Effector memory CD4-positive, alpha-beta T cell (primary cell): Measurements from ENCODE around the gene PYGB.

Experiments
- DNase-seq, 3 donors: peaks; one replicate each; pipeline ENCODE4 v3.0.0-alpha.2; 2020
- H3K27ac ChIP-seq: 2 replicates; pipeline ENCODE4 v1.7.0; 2013; ENCODE audit warnings: mild to moderate bottlenecking, low read length, moderate library complexity; ENCODE audit not compliant: insufficient read depth, poor library complexity, severe bottlenecking
- H3K27me3 ChIP-seq: replicated peaks from 2 replicates; pipeline ENCODE4 v1.7.0; 2013; ENCODE audit warnings: mild to moderate bottlenecking, low read length; ENCODE audit not compliant: insufficient read depth, control insufficient read depth, poor library complexity, severe bottlenecking
- H3K36me3 ChIP-seq: 2 replicates; pipeline ENCODE4 v1.7.0; 2013; ENCODE audit warnings: mild to moderate bottlenecking, low read length, moderate library complexity; ENCODE audit not compliant: control insufficient read depth, insufficient read depth
- H3K4me1 ChIP-seq: 2 replicates; pipeline ENCODE4 v1.7.0; 2013; ENCODE audit warnings: low read length, mild to moderate bottlenecking; ENCODE audit not compliant: control insufficient read depth, insufficient read depth, poor library complexity, severe bottlenecking
- H3K4me3 ChIP-seq: 2 replicates; pipeline ENCODE4 v1.7.0; 2013; ENCODE audit warnings: low read length, low read depth, mild to moderate bottlenecking; ENCODE audit not compliant: insufficient read depth, poor library complexity, severe bottlenecking
- H3K9me3 ChIP-seq: 2 replicates; pipeline ENCODE4 v1.7.0; 2013; ENCODE audit warnings: mild to moderate bottlenecking, low read length, moderate library complexity; ENCODE audit not compliant: control insufficient read depth

PYGB gene

DNA sequence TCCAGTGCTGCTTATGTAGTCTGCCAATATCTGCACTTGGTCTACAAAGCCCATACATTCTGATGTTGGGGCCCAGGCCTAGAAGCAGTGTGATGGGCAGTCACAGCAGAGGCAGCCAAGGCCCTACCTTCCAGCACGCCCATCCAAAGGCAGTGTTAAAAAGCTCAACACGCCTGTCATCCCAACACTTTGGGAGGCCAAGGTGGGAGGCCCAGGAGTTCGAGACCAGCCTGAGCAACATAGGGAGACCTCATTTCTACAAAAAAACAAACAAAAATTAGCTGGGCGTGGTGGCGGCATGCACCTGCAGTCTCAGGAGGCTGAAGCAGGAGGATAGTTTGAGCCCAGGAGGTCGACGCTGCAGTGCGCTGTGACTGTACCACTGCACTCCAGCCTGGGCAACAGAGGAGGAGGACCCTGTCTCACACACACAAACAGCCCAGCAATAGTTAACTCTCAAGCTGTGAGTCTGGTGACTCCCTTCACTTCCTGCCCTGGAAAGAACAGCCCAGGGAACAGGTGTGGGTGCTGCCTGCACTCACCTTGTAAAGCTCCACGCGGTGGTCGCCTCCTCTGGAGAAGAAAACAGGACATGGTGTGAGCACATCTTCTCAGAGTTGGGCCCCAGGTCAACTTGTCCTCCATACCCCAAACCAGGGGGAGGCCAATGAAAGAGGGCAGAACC lies 68.8 kb downstream of the PYGB start:
- peaks cover under 1% of the 10 kb centered on the region for H3K4me1 ChIP-seq

DNA sequence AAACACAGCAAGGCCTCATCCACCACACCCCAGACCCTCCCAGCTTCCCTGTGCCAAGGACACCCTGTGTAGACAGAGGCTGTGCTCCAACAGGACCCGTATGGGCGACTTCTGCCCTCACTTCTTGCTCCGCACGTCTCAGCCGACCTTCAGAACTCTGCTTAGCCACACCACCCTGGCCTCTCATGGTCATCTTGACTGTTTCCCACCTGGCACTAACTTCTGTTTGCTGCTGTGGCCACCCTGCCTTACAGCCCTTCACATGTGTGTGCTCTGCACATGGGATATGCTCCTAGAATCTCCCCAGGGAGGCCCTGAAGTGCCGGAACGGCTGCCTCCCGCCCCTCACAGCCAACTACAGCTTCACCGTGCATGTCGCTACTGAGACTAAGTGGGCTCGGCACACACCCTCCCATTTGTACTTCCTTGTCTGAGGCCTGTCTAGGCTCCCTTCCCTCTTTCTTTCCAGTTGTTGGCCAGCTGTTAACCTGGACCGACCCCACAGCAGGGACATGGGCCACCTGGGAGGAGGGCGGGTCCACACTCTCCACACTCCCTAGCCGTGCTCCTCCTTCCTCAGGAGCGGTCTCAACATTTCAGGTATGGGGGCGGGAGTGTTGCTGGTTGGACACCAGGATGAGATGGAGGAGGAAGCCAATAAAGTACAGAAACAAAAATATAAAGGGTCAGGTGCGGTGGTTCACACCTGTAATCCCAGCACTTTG lies 69.6 kb downstream of the PYGB start:
- Histone ChIP-seq H3K27me3 (no peaks in the 10 kb centered on the region), H3K4me3 (no peak overlapping the region), H3K36me3 (peaks cover 12% of the 10 kb centered on the region), H3K27ac (no peak overlapping the region), H3K9me3 (no peaks in the 10 kb centered on the region), H3K4me1 (no peaks in the 10 kb centered on the region)
- DNase-seq: no peak

More for the DNA sequence above, 68.8 kb downstream of the PYGB start:
- H3K4me3 ChIP-seq: no peak overlapping the region
- no peak overlapping the region for H3K27ac ChIP-seq
- DNase-seq: no peak
- peaks cover 12% of the 10 kb centered on the region for H3K36me3 ChIP-seq
- no peaks in the 10 kb centered on the region for H3K27me3 ChIP-seq
- H3K9me3 ChIP-seq: no peaks in the 10 kb centered on the region

DNA sequence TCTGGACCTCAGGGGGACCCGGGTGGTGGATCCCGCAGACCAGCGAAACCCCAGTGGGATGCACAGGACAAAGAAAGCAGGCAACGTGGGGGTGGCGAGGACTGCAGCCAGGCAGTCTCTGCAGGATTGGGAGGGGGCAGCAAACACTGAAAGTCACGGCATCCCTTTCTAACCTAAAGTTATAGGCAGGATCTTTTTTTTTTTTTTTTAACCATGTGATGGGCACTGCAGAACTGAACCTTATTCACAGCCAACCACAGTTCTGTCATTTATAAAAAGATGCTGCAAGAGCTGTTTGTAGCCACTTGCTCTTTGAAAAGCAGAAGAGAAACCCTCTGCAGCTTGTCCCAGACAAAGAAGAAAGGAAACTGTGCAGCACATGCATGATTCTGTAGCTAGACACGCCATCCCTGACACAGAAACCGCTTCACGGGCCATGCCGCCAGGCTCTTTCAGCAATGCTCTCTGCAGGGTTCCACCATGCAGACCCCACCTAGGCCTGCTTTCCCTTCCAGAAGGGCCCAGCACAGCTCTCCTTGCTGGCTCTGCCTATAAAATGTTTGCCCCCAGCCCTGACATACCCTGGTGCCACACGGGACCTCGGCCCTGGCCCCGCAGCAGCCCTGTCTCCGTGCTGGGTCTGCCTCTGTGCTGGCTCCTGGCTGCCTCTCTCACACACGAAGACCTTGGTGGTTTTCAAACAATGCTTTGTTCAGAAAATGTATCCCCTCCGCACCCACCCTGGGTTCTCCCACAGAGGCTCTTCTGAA lies 70.8 kb downstream of the PYGB start:
- DNase-seq: no peak
- Histone ChIP-seq H3K9me3 (no peaks in the 10 kb centered on the region), H3K4me1 (no peaks in the 10 kb centered on the region), H3K27ac (no peak overlapping the region), H3K27me3 (no peaks in the 10 kb centered on the region), H3K36me3 (peaks cover 12% of the 10 kb centered on the region), H3K4me3 (no peak overlapping the region)

DNA sequence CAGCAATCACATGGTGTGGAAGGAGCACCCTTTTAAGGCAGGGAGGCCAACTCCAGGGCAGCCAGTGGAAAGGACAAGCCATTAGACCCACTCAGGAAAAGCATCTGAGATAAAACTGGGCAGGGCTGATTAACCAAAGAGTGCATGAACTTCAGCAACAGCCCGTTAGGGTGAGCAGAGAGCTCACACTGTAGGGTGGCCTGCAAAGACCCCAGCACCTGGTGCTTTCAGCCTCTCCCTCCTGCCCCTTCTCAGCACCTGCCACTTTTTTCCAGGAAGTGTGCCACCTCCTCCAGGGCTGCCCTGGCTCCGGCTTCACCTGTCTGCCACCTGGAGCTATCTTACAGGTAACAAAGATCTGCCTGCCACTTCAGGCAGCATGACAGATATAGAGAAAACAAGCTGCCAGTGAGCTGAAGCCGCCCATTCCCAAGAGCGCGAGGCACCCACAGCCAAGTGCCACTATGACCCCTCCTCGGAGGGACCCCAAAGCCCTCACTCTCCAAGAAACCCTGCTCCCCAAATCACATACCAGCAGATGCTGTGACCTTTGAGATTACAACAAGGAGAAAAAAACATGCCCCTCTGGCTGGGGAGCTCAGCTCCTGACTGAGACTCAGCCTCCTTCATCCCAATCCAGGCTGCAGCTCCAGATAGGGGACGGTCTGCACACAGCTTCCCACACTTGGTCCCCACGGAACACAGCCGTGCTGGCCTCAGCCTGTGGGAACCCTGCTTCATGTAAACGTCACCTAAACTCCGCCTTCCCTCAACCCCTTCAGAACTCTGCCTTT lies 71.6 kb downstream of the PYGB start:
- no peak for DNase-seq
- Histone ChIP-seq H3K9me3 (no peaks in the 10 kb centered on the region), H3K4me1 (no peaks in the 10 kb centered on the region), H3K27ac (no peak overlapping the region), H3K36me3 (peaks cover 12% of the 10 kb centered on the region), H3K4me3 (no peak overlapping the region), H3K27me3 (no peaks in the 10 kb centered on the region)

- DNase-seq: no peak
- peaks cover 9% of the 10 kb centered on the region for H3K36me3 ChIP-seq
These were observed 72.3 kb downstream of the PYGB start for GRCh38 chr20:25320035-25320800.

GRCh38 chr20:25321262-25321831 lies 73.5 kb downstream of the PYGB start:
- Histone ChIP-seq H3K27ac (no peak overlapping the region), H3K36me3 (peaks cover 9% of the 10 kb centered on the region), H3K4me1 (no peaks in the 10 kb centered on the region), H3K9me3 (no peaks in the 10 kb centered on the region), H3K27me3 (no peaks in the 10 kb centered on the region), H3K4me3 (no peak overlapping the region)
- no peak for DNase-seq

More at GRCh38 chr20:25320035-25320800, 72.3 kb downstream of the PYGB start:
- H3K27ac ChIP-seq: no peak overlapping the region
- no peaks in the 10 kb centered on the region for H3K9me3 ChIP-seq
- H3K27me3 ChIP-seq: no peaks in the 10 kb centered on the region
- no peak overlapping the region for H3K4me3 ChIP-seq
- H3K4me1 ChIP-seq: no peaks in the 10 kb centered on the region

DNA sequence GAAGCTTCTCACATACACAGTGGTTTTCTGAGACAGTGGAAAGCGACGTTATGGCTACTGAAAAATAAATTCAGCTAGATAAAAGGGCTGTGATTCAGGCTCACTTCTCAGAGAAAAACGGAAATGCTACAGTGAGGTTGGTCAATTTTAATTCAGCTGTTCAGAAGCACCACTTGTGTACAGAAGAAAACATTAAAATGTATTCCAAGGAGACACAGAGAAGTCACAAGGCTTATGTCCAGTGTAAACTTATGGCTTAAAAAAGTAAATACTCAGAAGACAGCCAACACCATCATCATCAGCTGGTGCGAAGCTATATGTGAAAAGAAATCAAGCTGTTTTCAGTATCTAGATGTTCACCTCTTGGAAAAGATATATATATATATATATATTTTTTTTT lies 74.1 kb downstream of the PYGB start:
- H3K27ac ChIP-seq: no peak overlapping the region
- no peak overlapping the region for H3K4me3 ChIP-seq
- H3K27me3 ChIP-seq: no peaks in the 10 kb centered on the region
- no peaks in the 10 kb centered on the region for H3K9me3 ChIP-seq
- peaks cover 9% of the 10 kb centered on the region for H3K36me3 ChIP-seq
- DNase-seq: no peak
- no peaks in the 10 kb centered on the region for H3K4me1 ChIP-seq

DNA sequence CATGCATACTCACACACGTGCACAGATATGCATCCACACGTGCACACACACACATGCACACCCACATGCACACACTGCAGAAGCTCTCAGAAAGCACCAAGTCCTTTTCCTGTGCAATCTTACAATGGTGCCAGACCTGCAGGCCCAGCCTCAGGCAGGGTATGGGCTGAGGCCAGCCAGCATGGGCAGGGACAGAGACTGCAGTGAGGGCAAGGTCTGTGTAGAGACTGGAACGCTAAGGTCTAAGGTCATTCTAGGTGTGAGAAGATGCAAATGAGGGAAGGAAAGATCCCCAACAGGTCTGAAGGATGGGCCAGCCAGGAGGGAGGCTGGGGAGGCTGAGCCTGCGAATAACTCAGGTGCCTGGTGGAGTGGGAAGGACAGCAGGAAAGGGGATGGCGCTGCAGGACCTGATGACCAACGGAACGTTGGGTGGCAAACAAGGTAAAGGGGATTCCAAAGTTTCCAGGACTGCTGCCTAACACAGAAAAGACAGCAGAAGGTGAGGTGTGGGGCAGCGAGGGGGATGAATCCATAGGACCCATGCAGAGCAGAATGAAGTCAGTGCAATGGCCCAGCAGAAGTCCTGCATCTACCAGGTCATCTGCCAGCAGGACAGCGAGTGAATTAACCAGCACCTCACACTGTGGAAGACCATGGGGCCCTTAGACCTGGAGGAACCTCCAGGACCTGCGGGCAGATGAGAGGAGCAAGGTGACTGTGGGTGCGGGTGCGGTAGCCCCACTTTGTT lies 75.8 kb downstream of the PYGB start:
- Histone ChIP-seq H3K36me3 (peaks cover 9% of the 10 kb centered on the region), H3K27ac (no peak overlapping the region), H3K27me3 (no peaks in the 10 kb centered on the region), H3K9me3 (no peaks in the 10 kb centered on the region), H3K4me3 (no peak overlapping the region), H3K4me1 (no peaks in the 10 kb centered on the region)
- DNase-seq: no peak
